ENCODE measurements around the gene HSP90B1.

Gene HSP90B1

DNA sequence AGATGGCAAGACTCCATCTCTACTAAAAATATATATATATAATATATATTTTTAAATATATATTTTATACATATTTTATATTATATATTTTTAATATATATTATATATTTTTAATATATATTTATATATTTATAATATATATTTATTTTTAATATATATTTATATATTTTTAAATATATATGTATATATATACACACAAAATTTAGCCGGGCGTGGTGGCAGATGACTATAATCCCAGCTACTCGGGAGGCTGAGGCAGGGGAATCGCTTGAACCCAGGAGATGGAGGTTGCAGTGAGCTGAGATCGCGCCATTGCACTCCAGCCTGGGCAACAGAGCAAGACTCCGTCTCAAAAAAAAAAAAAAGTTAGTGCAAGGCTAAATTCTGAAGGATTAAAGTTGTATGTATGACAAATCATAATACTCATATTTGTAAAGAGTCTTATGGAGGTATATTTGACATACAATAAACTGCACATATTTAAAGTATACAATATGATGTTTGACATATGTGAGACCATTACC is 27.7 kb downstream of the HSP90B1 start:
- peaks cover 17 to 21% of the 10 kb centered on the region in 2 experiments for H3K36me3 ChIP-seq (ENCODE audit: control insufficient read depth in 2 of 2, insufficient read depth in 1 of 2, low read length in 2 of 2)
- peak overlapping the region; percentile 86 for H3K27ac ChIP-seq (ENCODE audit: extremely low read depth, low read depth, low read length)
- H3K4me3 ChIP-seq (ENCODE audit: low read depth, low read length): no peak overlapping the region
- TF ChIP-seq OVOL3 (tag by site-specific recombination; IDR thresholded peaks at IDR 0.05) (no peak), ZNF121 (tag by site-specific recombination; IDR thresholded peaks at IDR 0.05) (peak; percentile 91)
- POLR2A ChIA-PET: interaction anchor here (0.6 to 3.2 kb wide), 3 partner anchors 8 to 28 kb away, joined by 3 to 80 read pairs (median 26); partner anchors contain the start of genes HSP90B1 and TDG
- CTCF ChIA-PET: interaction anchor here (0.6 kb wide), 1 partner anchor 74 kb away, joined by 8 read pairs; no protein-coding TSS in a partner anchor
- H3K4me1 ChIP-seq (ENCODE audit: control insufficient read depth, insufficient read depth, low read length): 0 out of 2 replicates have a peak, but pooled peaks cover 2% of the 10 kb centered on the region
- no peaks in the 10 kb centered on the region for H3K9me3 ChIP-seq (ENCODE audit: control insufficient read depth, insufficient read depth, low read depth, low read length)

DNA sequence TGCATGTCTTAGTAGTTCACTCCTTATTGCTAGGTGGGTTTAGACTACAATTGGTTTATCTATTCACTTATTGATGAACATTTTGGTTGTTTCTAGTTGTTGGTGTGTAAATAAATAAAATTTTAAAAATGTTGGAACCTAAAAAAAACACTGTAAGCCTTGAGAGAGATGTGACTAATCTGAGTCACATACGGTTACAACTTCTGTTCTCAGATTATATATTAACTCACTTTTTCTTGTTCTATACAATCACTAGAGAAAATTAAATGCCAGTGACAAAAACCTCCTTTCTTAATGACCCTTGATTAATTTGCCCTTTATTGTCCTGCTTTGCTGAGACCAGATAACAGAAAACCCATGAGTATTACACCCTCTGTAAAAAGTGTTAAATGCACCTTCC is 28.4 kb downstream of the HSP90B1 start:
- H3K27ac ChIP-seq (ENCODE audit: extremely low read depth, low read depth, low read length): no peak overlapping the region
- CTCF ChIA-PET: no interaction called here

DNA sequence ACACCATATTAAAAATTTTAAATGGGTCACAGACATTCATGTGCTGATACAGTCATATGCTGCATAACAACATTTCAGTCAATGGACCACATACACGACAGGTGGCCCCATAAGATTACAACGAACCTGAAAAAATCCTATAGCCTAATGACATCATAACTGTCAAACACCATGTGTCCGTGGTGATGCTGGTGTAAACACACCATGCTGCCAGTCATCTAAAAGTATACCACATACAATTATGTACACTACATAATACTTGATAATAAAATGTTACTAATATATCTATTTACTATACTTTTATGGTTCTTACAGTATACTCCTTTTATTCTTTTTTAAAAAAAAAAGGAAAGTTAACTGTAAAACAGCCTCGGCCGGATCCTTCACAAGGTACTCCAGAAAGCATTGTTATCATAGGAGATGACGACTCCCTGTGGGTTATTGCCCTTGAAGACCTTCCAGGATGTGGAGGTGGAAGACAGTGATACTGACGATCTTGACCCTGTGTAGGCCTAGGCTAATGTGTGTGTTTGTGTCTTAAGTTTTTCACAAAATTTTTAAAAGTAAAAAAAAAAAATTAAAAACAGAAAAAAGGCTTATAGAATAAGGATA is 30.5 kb downstream of the HSP90B1 start:
- POLR2A ChIA-PET: interaction anchor here (1.8 kb wide), 1 partner anchor 31 kb away, joined by 4 read pairs; the partner anchor contains the start of gene HSP90B1
- Histone ChIP-seq H3K4me1 (ENCODE audit: control insufficient read depth, insufficient read depth, low read length) (peaks cover 5% of the 10 kb centered on the region), H3K4me3 (ENCODE audit: low read depth, low read length) (no peak overlapping the region), H3K36me3 (ENCODE audit: control insufficient read depth in 2 of 2, insufficient read depth in 1 of 2, low read length in 2 of 2) (peaks cover 0 to 5% of the 10 kb centered on the region in 2 experiments; a peak in 1 of 3 replicates), H3K9me3 (ENCODE audit: control insufficient read depth, insufficient read depth, low read depth, low read length) (no peaks in the 10 kb centered on the region), H3K27ac (ENCODE audit: extremely low read depth, low read depth, low read length) (no peak overlapping the region)
- CTCF ChIA-PET: no interaction called here
- TF ChIP-seq WT1 (tag by site-specific recombination; IDR thresholded peaks at IDR 0.05) (no peak), SP7 (tag by site-specific recombination; IDR thresholded peaks at IDR 0.05) (no peak), SCRT2 (tag by site-specific recombination; IDR thresholded peaks at IDR 0.05) (peak; percentile 49), KLF16 (tag by site-specific recombination; IDR thresholded peaks at IDR 0.05) (no peak), ZNF140 (tag by site-specific recombination; IDR thresholded peaks at IDR 0.05) (no peak), ZNF214 (tag by site-specific recombination; IDR thresholded peaks at IDR 0.05; ENCODE audit: borderline replicate concordance) (no peak), ZNF664 (tag by site-specific recombination; IDR thresholded peaks at IDR 0.05) (no peak), ZNF248 (tag by site-specific recombination; IDR thresholded peaks at IDR 0.05) (no peak), ZFP69B (tag by site-specific recombination; IDR thresholded peaks at IDR 0.05) (no peak), HOXA7 (CRISPR knock-in tag; IDR thresholded peaks at IDR 0.05; ENCODE audit: borderline replicate concordance) (no peak), ZNF785 (tag by site-specific recombination; IDR thresholded peaks at IDR 0.05) (no peak), ZSCAN23 (tag by site-specific recombination; IDR thresholded peaks at IDR 0.05) (no peak), ZBTB21 (tag by site-specific recombination; IDR thresholded peaks at IDR 0.05) (0 out of 2 replicates have a peak, but pooled peaks have one; percentile 30), ZNF223 (tag by site-specific recombination; IDR thresholded peaks at IDR 0.05) (no peak), ZNF366 (tag by site-specific recombination; conservative IDR thresholded peaks at IDR 0.05) (no peak), ZNF354C (tag by site-specific recombination; IDR thresholded peaks at IDR 0.05; ENCODE audit: borderline replicate concordance, low read depth) (no peak), ZNF660 (tag by site-specific recombination; IDR thresholded peaks at IDR 0.05) (no peak), ZIC2 (tag by site-specific recombination; IDR thresholded peaks at IDR 0.05) (0 out of 2 replicates have a peak, but pooled peaks have one; percentile 11), BCL11A (tag by site-specific recombination; IDR thresholded peaks at IDR 0.05; ENCODE audit: low read depth) (no peak)
- TF ChIP-seq, protein P1, sequence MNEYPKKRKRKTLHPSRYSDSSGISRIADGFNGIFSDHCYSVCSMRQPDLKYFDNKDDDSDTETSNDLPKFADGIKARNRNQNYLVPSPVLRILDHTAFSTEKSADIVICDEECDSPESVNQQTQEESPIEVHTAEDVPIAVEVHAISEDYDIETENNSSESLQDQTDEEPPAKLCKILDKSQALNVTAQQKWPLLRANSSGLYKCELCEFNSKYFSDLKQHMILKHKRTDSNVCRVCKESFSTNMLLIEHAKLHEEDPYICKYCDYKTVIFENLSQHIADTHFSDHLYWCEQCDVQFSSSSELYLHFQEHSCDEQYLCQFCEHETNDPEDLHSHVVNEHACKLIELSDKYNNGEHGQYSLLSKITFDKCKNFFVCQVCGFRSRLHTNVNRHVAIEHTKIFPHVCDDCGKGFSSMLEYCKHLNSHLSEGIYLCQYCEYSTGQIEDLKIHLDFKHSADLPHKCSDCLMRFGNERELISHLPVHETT (tag by site-specific recombination; IDR thresholded peaks at IDR 0.05): no peak
- TF ChIP-seq, protein P2, sequence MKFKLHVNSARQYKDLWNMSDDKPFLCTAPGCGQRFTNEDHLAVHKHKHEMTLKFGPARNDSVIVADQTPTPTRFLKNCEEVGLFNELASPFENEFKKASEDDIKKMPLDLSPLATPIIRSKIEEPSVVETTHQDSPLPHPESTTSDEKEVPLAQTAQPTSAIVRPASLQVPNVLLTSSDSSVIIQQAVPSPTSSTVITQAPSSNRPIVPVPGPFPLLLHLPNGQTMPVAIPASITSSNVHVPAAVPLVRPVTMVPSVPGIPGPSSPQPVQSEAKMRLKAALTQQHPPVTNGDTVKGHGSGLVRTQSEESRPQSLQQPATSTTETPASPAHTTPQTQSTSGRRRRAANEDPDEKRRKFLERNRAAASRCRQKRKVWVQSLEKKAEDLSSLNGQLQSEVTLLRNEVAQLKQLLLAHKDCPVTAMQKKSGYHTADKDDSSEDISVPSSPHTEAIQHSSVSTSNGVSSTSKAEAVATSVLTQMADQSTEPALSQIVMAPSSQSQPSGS (tag by site-specific recombination; IDR thresholded peaks at IDR 0.05; ENCODE audit: low read depth): peak; percentile 80
- TF ChIP-seq, protein P3, sequence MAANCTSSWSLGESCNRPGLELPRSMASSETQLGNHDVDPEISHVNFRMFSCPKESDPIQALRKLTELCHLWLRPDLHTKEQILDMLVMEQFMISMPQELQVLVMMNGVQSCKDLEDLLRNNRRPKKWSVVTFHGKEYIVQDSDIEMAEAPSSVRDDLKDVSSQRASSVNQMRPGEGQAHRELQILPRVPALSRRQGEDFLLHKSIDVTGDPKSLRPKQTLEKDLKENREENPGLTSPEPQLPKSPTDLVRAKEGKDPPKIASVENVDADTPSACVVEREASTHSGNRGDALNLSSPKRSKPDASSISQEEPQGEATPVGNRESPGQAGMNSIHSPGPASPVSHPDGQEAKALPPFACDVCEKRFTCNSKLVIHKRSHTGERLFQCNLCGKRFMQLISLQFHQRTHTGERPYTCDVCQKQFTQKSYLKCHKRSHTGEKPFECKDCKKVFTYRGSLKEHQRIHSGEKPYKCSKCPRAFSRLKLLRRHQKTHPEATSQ (tag by site-specific recombination; IDR thresholded peaks at IDR 0.05): no peak

More for the DNA sequence above, 28.4 kb downstream of the HSP90B1 start:
- Histone ChIP-seq H3K4me1 (ENCODE audit: control insufficient read depth, insufficient read depth, low read length) (0 out of 2 replicates have a peak, but pooled peaks cover 2% of the 10 kb centered on the region), H3K36me3 (ENCODE audit: control insufficient read depth in 2 of 2, insufficient read depth in 1 of 2, low read length in 2 of 2) (peaks cover 13 to 14% of the 10 kb centered on the region in 2 experiments), H3K9me3 (ENCODE audit: control insufficient read depth, insufficient read depth, low read depth, low read length) (no peaks in the 10 kb centered on the region), H3K4me3 (ENCODE audit: low read depth, low read length) (no peak overlapping the region)
- no peak for TF ChIP-seq ZNF292 (tag by site-specific recombination; IDR thresholded peaks at IDR 0.05; ENCODE audit: borderline replicate concordance, low read depth)
- TF ChIP-seq, protein P4, sequence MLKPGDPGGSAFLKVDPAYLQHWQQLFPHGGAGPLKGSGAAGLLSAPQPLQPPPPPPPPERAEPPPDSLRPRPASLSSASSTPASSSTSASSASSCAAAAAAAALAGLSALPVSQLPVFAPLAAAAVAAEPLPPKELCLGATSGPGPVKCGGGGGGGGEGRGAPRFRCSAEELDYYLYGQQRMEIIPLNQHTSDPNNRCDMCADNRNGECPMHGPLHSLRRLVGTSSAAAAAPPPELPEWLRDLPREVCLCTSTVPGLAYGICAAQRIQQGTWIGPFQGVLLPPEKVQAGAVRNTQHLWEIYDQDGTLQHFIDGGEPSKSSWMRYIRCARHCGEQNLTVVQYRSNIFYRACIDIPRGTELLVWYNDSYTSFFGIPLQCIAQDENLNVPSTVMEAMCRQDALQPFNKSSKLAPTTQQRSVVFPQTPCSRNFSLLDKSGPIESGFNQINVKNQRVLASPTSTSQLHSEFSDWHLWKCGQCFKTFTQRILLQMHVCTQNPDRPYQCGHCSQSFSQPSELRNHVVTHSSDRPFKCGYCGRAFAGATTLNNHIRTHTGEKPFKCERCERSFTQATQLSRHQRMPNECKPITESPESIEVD (tag by site-specific recombination; IDR thresholded peaks at IDR 0.05): peak; percentile 56
- POLR2A ChIA-PET: interaction anchor here (3.2 kb wide), 1 partner anchor 29 kb away, joined by 26 read pairs; the partner anchor contains the start of gene HSP90B1
